ENCODE measurements around the gene TMEM130. TPM values are rescaled to one million over a fixed set of nuclear protein-coding genes. Genes with fewer than 3 reads are reported as not detected.
A peak's percentile ranks its signal among the peaks of the same experiment; 100 is the strongest.

Gene TMEM130
- polyA plus RNA-seq, 1 donor from 2014 or later = 12.3 TPM

- Histone ChIP-seq H3K36me3 (ENCODE audit: insufficient read depth, low read length) (no peaks in the 10 kb centered on the region), H3K9me3 (ENCODE audit: low read length) (no peaks in the 10 kb centered on the region), H3K9ac (ENCODE audit: low read length) (no peak overlapping the region), H3K79me2 (replicated peaks; ENCODE audit: insufficient read depth, low read length) (peaks cover 32% of the 10 kb centered on the region), H3K27ac (ENCODE audit: low read length) (no peak overlapping the region), H4K20me1 (ENCODE audit: insufficient read depth) (no peaks in the 10 kb centered on the region), H3F3A (ENCODE audit: insufficient read depth, low read length, poor library complexity, severe bottlenecking) (no peaks in the 10 kb centered on the region), H3K9me2 (ENCODE audit: insufficient read depth, low read length) (no peaks in the 10 kb centered on the region), H3K4me2 (ENCODE audit: low read length) (no peak overlapping the region), H2AFZ (ENCODE audit: low read depth, low read length) (no peak overlapping the region), H3K27me3 (ENCODE audit: insufficient read depth, low read depth, low read length) (no peaks in the 10 kb centered on the region), H3K4me3 (ENCODE audit: low read length) (no peak overlapping the region)
- no peak for TF ChIP-seq REST (IDR thresholded peaks at IDR 0.05; ENCODE audit: borderline replicate concordance)
- TF ChIP-seq EZH2 (IDR thresholded peaks at IDR 0.05; ENCODE audit: borderline replicate concordance, insufficient read depth, low read length, poor library complexity, severe bottlenecking) = no peak
- no peak for TF ChIP-seq TAF1 (IDR thresholded peaks at IDR 0.05; ENCODE audit: low read depth)
- no peak for TF ChIP-seq RAD21 (conservative IDR thresholded peaks at IDR 0.05)
Measured at GRCh38 chr7:98881561-98882315, 11.9 kb upstream of the TMEM130 start.

- Histone ChIP-seq H3K9me2 (ENCODE audit: insufficient read depth, low read length) (no peaks in the 10 kb centered on the region), H3K4me2 (ENCODE audit: low read length) (no peak overlapping the region), H3K79me2 (replicated peaks; ENCODE audit: insufficient read depth, low read length) (peaks cover 32% of the 10 kb centered on the region), H3K27ac (ENCODE audit: low read length) (no peak overlapping the region), H3K9ac (ENCODE audit: low read length) (no peak overlapping the region), H4K20me1 (ENCODE audit: insufficient read depth) (no peaks in the 10 kb centered on the region), H2AFZ (ENCODE audit: low read depth, low read length) (no peak overlapping the region), H3K4me3 (ENCODE audit: low read length) (peak overlapping the region; percentile 95), H3F3A (ENCODE audit: insufficient read depth, low read length, poor library complexity, severe bottlenecking) (no peaks in the 10 kb centered on the region), H3K27me3 (ENCODE audit: insufficient read depth, low read depth, low read length) (no peaks in the 10 kb centered on the region), H3K9me3 (ENCODE audit: low read length) (no peaks in the 10 kb centered on the region), H3K36me3 (ENCODE audit: insufficient read depth, low read length) (no peaks in the 10 kb centered on the region)
- no peak for TF ChIP-seq CTCF (IDR thresholded peaks at IDR 0.05; ENCODE audit: poor library complexity, severe bottlenecking)
Measured at GRCh38 chr7:98880485-98880884, 10.7 kb upstream of the TMEM130 start.

- no peaks in the 10 kb centered on the region for H3K9me2 ChIP-seq (ENCODE audit: insufficient read depth, low read length)
- H3K79me2 ChIP-seq (replicated peaks; ENCODE audit: insufficient read depth, low read length) = peaks cover 32% of the 10 kb centered on the region
- TF ChIP-seq EP300 (conservative IDR thresholded peaks at IDR 0.05; ENCODE audit: poor library complexity, severe bottlenecking) (no peak), SMC3 (conservative IDR thresholded peaks at IDR 0.05; ENCODE audit: poor library complexity) (no peak), RAD21 (conservative IDR thresholded peaks at IDR 0.05) (no peak), EZH2 (IDR thresholded peaks at IDR 0.05; ENCODE audit: borderline replicate concordance, insufficient read depth, low read length, poor library complexity, severe bottlenecking) (no peak), CTCF (IDR thresholded peaks at IDR 0.05; ENCODE audit: poor library complexity, severe bottlenecking) (no peak), TAF1 (IDR thresholded peaks at IDR 0.05; ENCODE audit: low read depth) (no peak), REST (IDR thresholded peaks at IDR 0.05; ENCODE audit: borderline replicate concordance) (no peak), POLR2AphosphoS5 (IDR thresholded peaks at IDR 0.05) (no peak), MXI1 (conservative IDR thresholded peaks at IDR 0.05; ENCODE audit: poor library complexity, severe bottlenecking) (no peak)
- H3K27ac ChIP-seq (ENCODE audit: low read length) = no peak overlapping the region
- H3K4me2 ChIP-seq (ENCODE audit: low read length) = peak overlapping the region; percentile 78
- H2AFZ ChIP-seq (ENCODE audit: low read depth, low read length) = no peak overlapping the region
- H3K9ac ChIP-seq (ENCODE audit: low read length) = peak overlapping the region; percentile 94
- peak overlapping the region; percentile 95 for H3K4me3 ChIP-seq (ENCODE audit: low read length)
- H3K36me3 ChIP-seq (ENCODE audit: insufficient read depth, low read length) = no peaks in the 10 kb centered on the region
- H3K27me3 ChIP-seq (ENCODE audit: insufficient read depth, low read depth, low read length) = no peaks in the 10 kb centered on the region
- no peaks in the 10 kb centered on the region for H3K9me3 ChIP-seq (ENCODE audit: low read length)
- no peaks in the 10 kb centered on the region for H3F3A ChIP-seq (ENCODE audit: insufficient read depth, low read length, poor library complexity, severe bottlenecking)
- no peaks in the 10 kb centered on the region for H4K20me1 ChIP-seq (ENCODE audit: insufficient read depth)
Measured at GRCh38 chr7:98879979-98880315, 10.1 kb upstream of the TMEM130 start.

All from neural cell (in vitro differentiated cells).